SK-N-SH (cell line): ENCODE measurements around the gene IFNA6.

Source experiments
- CTCF ChIP-seq: fragments of 200-600 bp; sonication (generic); IDR thresholded peaks from 2 replicates; pipeline ENCODE4 v1.6.1; 2017; ENCODE audit warnings: antibody characterized with exemption, mild to moderate bottlenecking, moderate library complexity
- ELF1 ChIP-seq: IDR thresholded peaks from 2 replicates; pipeline ENCODE4 v1.4.0; 2012
- FOXJ3 ChIP-seq: sonication (generic); formaldehyde crosslinking; IDR thresholded peaks from 2 replicates; pipeline ENCODE4 v1.5.1; 2020; ENCODE audit warnings: mild to moderate bottlenecking, missing genetic modification reagents
- FOXM1 ChIP-seq: IDR thresholded peaks from 2 replicates; pipeline ENCODE4 v1.4.0; 2012; ENCODE audit warnings: low read depth, mild to moderate bottlenecking
- JUND ChIP-seq: IDR thresholded peaks from 2 replicates; pipeline ENCODE4 v1.4.0; 2012
- MXI1 ChIP-seq: IDR thresholded peaks from 2 replicates; pipeline ENCODE4 v1.6.1; 2012; ENCODE audit warnings: mild to moderate bottlenecking, low read depth, low read length, improper control_type of control experiment
- NFIC ChIP-seq: IDR thresholded peaks from 2 replicates; pipeline ENCODE4 v1.4.0; 2012; ENCODE audit warnings: borderline replicate concordance
- POLR2AphosphoS5 ChIP-seq: IDR thresholded peaks from 2 replicates; pipeline ENCODE4 v1.6.1; 2012; ENCODE audit warnings: low read depth, low read length
- RAD21 ChIP-seq: IDR thresholded peaks from 2 replicates; pipeline ENCODE4 v1.6.1; 2012; ENCODE audit warnings: mild to moderate bottlenecking, low read length
- RCOR1 ChIP-seq: fragments of 150-350 bp; IDR thresholded peaks from 2 replicates; pipeline ENCODE4 v1.6.1; 2017; ENCODE audit warnings: antibody characterized with exemption, low read length
- RFX5 ChIP-seq: IDR thresholded peaks from 2 replicates; pipeline ENCODE4 v1.6.1; 2012; ENCODE audit warnings: mild to moderate bottlenecking, improper control_type of control experiment, low read length
- SIN3A ChIP-seq: IDR thresholded peaks from 2 replicates; pipeline ENCODE4 v1.6.1; 2012; ENCODE audit warnings: low read depth, mild to moderate bottlenecking, low read length, moderate library complexity, borderline replicate concordance
- TAF1 ChIP-seq: IDR thresholded peaks from 2 replicates; pipeline ENCODE4 v1.6.1; 2012; ENCODE audit warnings: low read depth, mild to moderate bottlenecking, low read length, moderate library complexity, borderline replicate concordance
- TF ChIP-seq, protein P1 (sequence below): IDR thresholded peaks from 2 replicates; pipeline ENCODE4 v1.4.0; 2012; ENCODE audit warnings: low read depth, borderline replicate concordance

GRCh38 chr9:21392270-21392669, 41.6 kb upstream of the IFNA6 start:
- TF ChIP-seq CTCF = peak; percentile 45
- TF ChIP-seq JUND = no peak
- TF ChIP-seq TAF1 = no peak
- no peak for TF ChIP-seq RFX5
- no peak for TF ChIP-seq SIN3A
- TF ChIP-seq, protein P1, sequence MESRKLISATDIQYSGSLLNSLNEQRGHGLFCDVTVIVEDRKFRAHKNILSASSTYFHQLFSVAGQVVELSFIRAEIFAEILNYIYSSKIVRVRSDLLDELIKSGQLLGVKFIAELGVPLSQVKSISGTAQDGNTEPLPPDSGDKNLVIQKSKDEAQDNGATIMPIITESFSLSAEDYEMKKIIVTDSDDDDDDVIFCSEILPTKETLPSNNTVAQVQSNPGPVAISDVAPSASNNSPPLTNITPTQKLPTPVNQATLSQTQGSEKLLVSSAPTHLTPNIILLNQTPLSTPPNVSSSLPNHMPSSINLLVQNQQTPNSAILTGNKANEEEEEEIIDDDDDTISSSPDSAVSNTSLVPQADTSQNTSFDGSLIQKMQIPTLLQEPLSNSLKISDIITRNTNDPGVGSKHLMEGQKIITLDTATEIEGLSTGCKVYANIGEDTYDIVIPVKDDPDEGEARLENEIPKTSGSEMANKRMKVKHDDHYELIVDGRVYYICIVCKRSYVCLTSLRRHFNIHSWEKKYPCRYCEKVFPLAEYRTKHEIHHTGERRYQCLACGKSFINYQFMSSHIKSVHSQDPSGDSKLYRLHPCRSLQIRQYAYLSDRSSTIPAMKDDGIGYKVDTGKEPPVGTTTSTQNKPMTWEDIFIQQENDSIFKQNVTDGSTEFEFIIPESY = no peak
- no peak for TF ChIP-seq ELF1
- no peak for TF ChIP-seq FOXJ3 (CRISPR knock-in tag)
- TF ChIP-seq POLR2AphosphoS5 = no peak
- TF ChIP-seq MXI1 = no peak
- TF ChIP-seq RAD21 = no peak
- no peak for TF ChIP-seq FOXM1
- TF ChIP-seq RCOR1 = no peak
- no peak for TF ChIP-seq NFIC
